RWPE2 (cell line): ENCODE results near the gene CLEC4F.

ENCODE experiments used
- ATAC-seq: fragments of 200-7000 bp; cut with Tn5 transposase; 3 replicates; pipeline ENCODE4 v1.9.1; 2021; ENCODE audit warnings: low read depth
- DNase-seq: peaks from one replicate; pipeline ENCODE4 v3.0.0-alpha.2; 2020; ENCODE audit warnings: low spot score
- H3K27ac ChIP-seq: fragments of 450-650 bp; 2 replicates; pipeline ENCODE4 v1.5.1; 2017; ENCODE audit warnings: mild to moderate bottlenecking; ENCODE audit not compliant: poor library complexity, severe bottlenecking
- H3K27me3 ChIP-seq: fragments of 250-450 bp; sonication (Bioruptor Pico); 2 replicates; pipeline ENCODE4 v1.5.1; 2021; ENCODE audit warnings: mild to moderate bottlenecking, moderate library complexity; ENCODE audit not compliant: insufficient read depth, poor library complexity, severe bottlenecking
- H3K36me3 ChIP-seq: fragments of 250-450 bp; sonication (Bioruptor Pico); 2 replicates; pipeline ENCODE4 v1.5.1; 2020; ENCODE audit warnings: low read depth, mild to moderate bottlenecking, moderate library complexity
- H3K4me1 ChIP-seq: fragments of 250-450 bp; sonication (Bioruptor Pico); 2 replicates; pipeline ENCODE4 v1.5.1; 2021; ENCODE audit warnings: mild to moderate bottlenecking, moderate library complexity; ENCODE audit not compliant: insufficient read depth, poor library complexity, severe bottlenecking
- H3K4me3 ChIP-seq: fragments of 250-450 bp; sonication (Bioruptor Pico); 2 replicates; pipeline ENCODE4 v1.5.1; 2021; ENCODE audit warnings: mild to moderate bottlenecking, moderate library complexity; ENCODE audit not compliant: severe bottlenecking
- H3K9me3 ChIP-seq: fragments of 250-450 bp; sonication (Bioruptor Pico); 2 replicates; pipeline ENCODE4 v1.5.1; 2021; ENCODE audit warnings: mild to moderate bottlenecking, moderate library complexity; ENCODE audit not compliant: severe bottlenecking
- TF ChIP-seq, protein P1 (sequence below): fragments of 450-650 bp; IDR thresholded peaks from one replicate; pipeline ENCODE4 v1.5.1; 2017; ENCODE audit warnings: mild to moderate bottlenecking, moderate library complexity; ENCODE audit not compliant: poor library complexity, severe bottlenecking

CLEC4F gene

DNA sequence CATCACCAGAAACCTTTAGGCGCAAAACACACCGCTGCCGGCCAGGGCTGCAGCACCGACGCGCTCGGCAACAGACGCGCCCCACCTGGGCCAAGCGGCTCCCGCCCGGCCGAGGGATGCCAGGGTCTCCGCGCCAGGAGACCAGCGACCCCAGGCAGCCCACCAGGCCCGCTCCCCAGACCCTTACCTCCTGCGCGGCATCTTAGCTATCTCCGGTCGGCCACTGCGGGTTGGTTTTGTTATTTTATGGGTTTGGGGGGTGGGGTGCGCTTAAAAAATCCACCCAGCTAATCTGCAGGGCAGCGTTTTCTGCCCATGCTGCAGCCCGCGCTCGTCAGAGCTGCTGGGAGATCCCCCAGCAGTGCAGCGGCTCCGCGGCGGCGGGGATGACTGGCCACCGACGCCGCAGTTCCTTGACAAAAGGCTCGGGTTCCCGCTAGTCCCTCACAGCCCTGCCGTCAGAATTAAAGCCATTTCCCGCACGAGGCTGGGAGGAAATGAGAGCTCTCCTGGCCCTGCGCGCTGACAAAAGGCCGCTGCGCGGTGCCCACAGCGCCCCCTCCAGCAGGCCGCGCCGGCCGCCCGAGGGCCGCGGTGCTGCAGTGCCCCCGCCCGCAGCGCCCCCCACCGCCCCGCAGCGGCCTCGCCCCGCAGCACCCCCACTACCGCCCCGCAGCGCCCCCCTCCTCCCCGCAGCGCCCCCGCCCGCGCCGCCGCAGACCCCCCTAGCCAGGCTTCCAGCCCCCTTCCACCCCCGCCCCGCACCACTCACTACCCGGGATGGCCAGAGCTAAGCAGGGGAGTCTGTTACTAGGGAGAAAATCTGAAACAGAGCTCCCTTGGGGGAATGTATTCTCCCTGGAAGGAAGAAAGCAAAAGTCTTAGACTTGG lies 52.5 kb downstream of the CLEC4F start, which contains the start of gene ADD2:
Gene ADD2 (minus strand): TSS at position 502 of the 891 bp plus-strand sequence. CDS start 61,792 bp downstream, outside the sequence.
- ATAC-seq, result peak; percentile 64
- Histone ChIP-seq H3K27me3 (peaks cover 63% of the 10 kb centered on the region), H3K4me1 (no peaks in the 10 kb centered on the region), H3K9me3 (no peaks in the 10 kb centered on the region), H3K36me3 (no peaks in the 10 kb centered on the region), H3K4me3 (peak within 1 kb of the TSS; percentile 22), H3K27ac (no peak within 1 kb of the TSS)
- TF ChIP-seq, protein P1, sequence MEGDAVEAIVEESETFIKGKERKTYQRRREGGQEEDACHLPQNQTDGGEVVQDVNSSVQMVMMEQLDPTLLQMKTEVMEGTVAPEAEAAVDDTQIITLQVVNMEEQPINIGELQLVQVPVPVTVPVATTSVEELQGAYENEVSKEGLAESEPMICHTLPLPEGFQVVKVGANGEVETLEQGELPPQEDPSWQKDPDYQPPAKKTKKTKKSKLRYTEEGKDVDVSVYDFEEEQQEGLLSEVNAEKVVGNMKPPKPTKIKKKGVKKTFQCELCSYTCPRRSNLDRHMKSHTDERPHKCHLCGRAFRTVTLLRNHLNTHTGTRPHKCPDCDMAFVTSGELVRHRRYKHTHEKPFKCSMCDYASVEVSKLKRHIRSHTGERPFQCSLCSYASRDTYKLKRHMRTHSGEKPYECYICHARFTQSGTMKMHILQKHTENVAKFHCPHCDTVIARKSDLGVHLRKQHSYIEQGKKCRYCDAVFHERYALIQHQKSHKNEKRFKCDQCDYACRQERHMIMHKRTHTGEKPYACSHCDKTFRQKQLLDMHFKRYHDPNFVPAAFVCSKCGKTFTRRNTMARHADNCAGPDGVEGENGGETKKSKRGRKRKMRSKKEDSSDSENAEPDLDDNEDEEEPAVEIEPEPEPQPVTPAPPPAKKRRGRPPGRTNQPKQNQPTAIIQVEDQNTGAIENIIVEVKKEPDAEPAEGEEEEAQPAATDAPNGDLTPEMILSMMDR, result peak; percentile 46
- no peak for DNase-seq

DNA sequence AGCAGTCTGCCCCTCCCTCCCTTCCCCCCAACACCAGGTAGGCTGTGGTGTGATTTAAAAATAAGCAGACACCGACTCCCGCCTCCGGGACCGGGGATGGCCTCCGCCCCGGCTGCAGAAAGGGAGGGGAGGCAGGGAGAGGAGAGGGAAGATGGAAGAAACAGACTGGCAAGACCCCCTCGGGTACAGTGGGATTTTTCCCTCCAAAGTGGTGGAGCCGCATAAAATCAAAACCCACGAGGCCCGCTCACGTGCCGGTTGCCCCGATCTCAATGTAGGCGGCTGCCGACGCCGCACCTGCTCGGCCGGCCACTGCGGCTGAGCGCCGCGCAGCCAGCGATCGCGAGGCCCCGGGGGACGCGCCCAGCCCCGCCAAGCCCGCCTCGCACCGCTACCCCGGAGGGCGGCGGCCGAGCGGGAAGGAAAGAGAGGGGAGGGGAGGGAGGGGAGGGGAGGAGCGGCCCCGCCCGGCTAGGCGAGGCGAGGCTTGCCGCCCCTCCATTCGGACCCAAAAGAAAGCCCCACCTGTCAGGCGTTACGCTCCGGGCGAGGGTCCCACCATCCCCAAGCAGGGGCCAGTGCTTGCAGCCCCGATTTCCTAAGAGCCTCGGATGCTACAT lies 53.2 kb downstream of the CLEC4F start:
- Histone ChIP-seq H3K9me3 (no peaks in the 10 kb centered on the region), H3K4me1 (no peaks in the 10 kb centered on the region), H3K27me3 (peaks cover 62% of the 10 kb centered on the region), H3K4me3 (peak overlapping the region; percentile 22), H3K27ac (no peak overlapping the region), H3K36me3 (no peaks in the 10 kb centered on the region)
- peak; percentile 55; the same call in 2 of the 3 replicates for ATAC-seq
- DNase-seq, result no peak
- TF ChIP-seq, protein P1, result no peak

DNA sequence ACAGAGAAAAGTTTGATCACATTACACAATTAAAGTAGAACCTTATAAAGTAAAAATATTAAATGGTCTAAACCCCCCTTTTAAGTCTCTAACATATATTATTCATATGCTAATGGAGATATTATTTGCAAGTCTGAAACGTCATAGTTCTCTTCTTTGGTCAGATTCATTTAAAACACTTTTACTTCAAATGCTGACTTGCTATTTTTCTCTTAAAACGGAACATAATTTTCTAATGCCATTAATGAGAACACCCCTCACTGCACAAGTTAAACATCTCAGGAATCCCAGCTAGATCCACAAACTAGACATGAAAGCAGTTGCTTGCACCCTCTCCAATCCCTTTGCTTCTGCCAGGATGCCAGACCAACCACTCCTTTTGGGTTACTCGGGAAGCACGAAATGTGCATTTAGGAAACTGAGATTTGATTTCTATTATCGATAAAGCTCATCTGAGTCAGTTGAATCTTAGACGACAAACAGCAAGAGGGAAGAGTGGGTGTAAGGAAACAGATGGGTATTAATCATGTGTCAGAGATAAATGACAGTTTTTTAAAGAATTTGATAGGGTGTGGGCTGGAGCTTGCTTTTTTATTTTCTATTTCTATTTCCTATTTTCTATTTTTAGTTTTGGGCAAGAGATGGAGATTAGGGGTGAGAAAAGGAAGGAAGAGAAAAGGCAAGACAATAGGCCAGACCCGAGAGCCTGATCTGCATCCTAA lies 53.9 kb downstream of the CLEC4F start:
- Histone ChIP-seq H3K27ac (no peak overlapping the region), H3K27me3 (peaks cover 61% of the 10 kb centered on the region), H3K9me3 (no peaks in the 10 kb centered on the region), H3K4me1 (no peaks in the 10 kb centered on the region), H3K4me3 (no peak overlapping the region), H3K36me3 (no peaks in the 10 kb centered on the region)
- ATAC-seq (no peak), DNase-seq (no peak)
- TF ChIP-seq, protein P1, result no peak

DNA sequence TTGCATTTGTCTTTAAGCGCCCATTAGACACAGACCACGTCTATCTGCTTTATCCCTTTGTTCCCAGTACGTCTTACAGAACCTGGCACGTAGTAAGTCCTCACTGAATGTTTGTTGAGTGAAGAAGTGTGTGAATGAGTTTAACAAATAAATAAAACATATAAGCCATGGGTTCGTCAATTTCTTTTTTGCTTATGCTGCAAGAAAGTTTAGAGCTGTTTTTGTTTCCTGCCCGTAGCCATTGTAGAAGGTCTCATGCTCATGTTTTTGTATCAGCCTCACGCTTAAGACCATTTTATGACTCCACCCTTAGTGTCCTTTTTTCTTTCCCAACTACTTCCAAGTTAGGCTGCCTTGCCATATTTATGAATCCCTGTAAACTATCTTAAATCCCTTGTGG lies 54.9 kb downstream of the CLEC4F start:
- no peaks in the 10 kb centered on the region for H3K36me3 ChIP-seq
- peaks cover 54% of the 10 kb centered on the region for H3K27me3 ChIP-seq
- ATAC-seq (no peak), DNase-seq (no peak)
- no peak overlapping the region for H3K4me3 ChIP-seq
- H3K4me1 ChIP-seq, result no peaks in the 10 kb centered on the region
- TF ChIP-seq, protein P1, result no peak
- H3K27ac ChIP-seq, result no peak overlapping the region
- no peaks in the 10 kb centered on the region for H3K9me3 ChIP-seq
